ENCODE results near the gene TACR2.

TACR2 gene

GRCh38 chr10:69400936-69401335 lies 15.8 kb downstream of the TACR2 start:
- no peak for DNase-seq

- DNase-seq = no peak
Measured at GRCh38 chr10:69398466-69398865, 18.3 kb downstream of the TACR2 start.

GRCh38 chr10:69397972-69398371 lies 18.7 kb downstream of the TACR2 start:
- DNase-seq = no peak

GRCh38 chr10:69394020-69394419 lies 22.7 kb downstream of the TACR2 start:
- DNase-seq = no peak

- peak; percentile 77 for DNase-seq
Measured at GRCh38 chr10:69392481-69393000, 24.2 kb downstream of the TACR2 start.

GRCh38 chr10:69391158-69391557 lies 25.6 kb downstream of the TACR2 start:
- DNase-seq = no peak

- no peak for DNase-seq
Measured at GRCh38 chr10:69389827-69390490, 26.8 kb downstream of the TACR2 start.

GRCh38 chr10:69388488-69388887 lies 28.2 kb downstream of the TACR2 start:
- DNase-seq = no peak

- no peak for DNase-seq
Measured at GRCh38 chr10:69387500-69387899, 29.2 kb downstream of the TACR2 start.

GRCh38 chr10:69385454-69386350 lies 31.0 kb downstream of the TACR2 start:
- no peak for DNase-seq

GRCh38 chr10:69384320-69384719 lies 32.4 kb downstream of the TACR2 start:
- DNase-seq = no peak

- DNase-seq = no peak
Measured at GRCh38 chr10:69383558-69383957, 33.2 kb downstream of the TACR2 start.

GRCh38 chr10:69382382-69383117 lies 34.2 kb downstream of the TACR2 start:
- no peak for DNase-seq

GRCh38 chr10:69379800-69380199 lies 36.9 kb downstream of the TACR2 start:
- no peak for DNase-seq

- DNase-seq = no peak
Measured at GRCh38 chr10:69377933-69378332, 38.8 kb downstream of the TACR2 start.

- DNase-seq = no peak
Measured at GRCh38 chr10:69377191-69377590, 39.5 kb downstream of the TACR2 start.

- DNase-seq = no peak
Measured at GRCh38 chr10:69376662-69377061, 40.1 kb downstream of the TACR2 start.

GRCh38 chr10:69375307-69376151 lies 41.2 kb downstream of the TACR2 start:
- no peak for DNase-seq

- DNase-seq = no peak
Measured at GRCh38 chr10:69374931-69375306, 41.8 kb downstream of the TACR2 start.

GRCh38 chr10:69374242-69374641 lies 42.5 kb downstream of the TACR2 start:
- no peak for DNase-seq

- no peak for DNase-seq
Measured at GRCh38 chr10:69372126-69372980, 44.4 kb downstream of the TACR2 start.
